ENCODE data around the gene KCNJ10.

GRCh38 chr1:160068225-160068624 is 1.7 kb downstream of the KCNJ10 start:
- TF ChIP-seq TRIM24 (CRISPR knock-in tag; IDR thresholded peaks at IDR 0.05): no peak
- TF ChIP-seq RFX5 (IDR thresholded peaks at IDR 0.05; ENCODE audit: low read depth, low read length): no peak
- TF ChIP-seq CTCF (CRISPR knock-in tag; IDR thresholded peaks at IDR 0.05): no peak
- no peak for TF ChIP-seq ADNP (CRISPR knock-in tag; IDR thresholded peaks at IDR 0.05)
- TF ChIP-seq ZBTB34 (CRISPR knock-in tag; IDR thresholded peaks at IDR 0.05): no peak

Data from HepG2 (cell line).